NCI-H460 (cell line): Measurements from ENCODE around the gene HBA1. TPM values are rescaled to one million over a fixed set of nuclear protein-coding genes. Genes with fewer than 3 reads are reported as not detected.
"Not testable (repeated sequence)": the region's sequence is repeated elsewhere in the genome, so short reads cannot be mapped to it uniquely, and the experiment has no call there.

Experiments
- DNase-seq: peaks from one replicate; pipeline ENCODE4 v3.0.0-alpha.2; 2016; ENCODE audit warnings: low read depth; ENCODE audit errors: extremely low read depth
- small RNA-seq, 2 experiments: library from RNA; depleted of rRNA; stranded (forward); fragments of <200 nt; gene quantifications; one replicate each; pipeline ENCODE3, GENCODE V24; 2014
- total RNA-seq: library from RNA; depleted of rRNA; stranded (reverse); fragments of >200 nt; shearing (Covaris generic); gene quantifications from 2 replicates; pipeline ENCODE4 v1.2.3, GENCODE V29; 2014; rRNA removed

The HBA1 gene
- total RNA-seq, 1 experiment from 2014 or later = 2.2 TPM

DNA sequence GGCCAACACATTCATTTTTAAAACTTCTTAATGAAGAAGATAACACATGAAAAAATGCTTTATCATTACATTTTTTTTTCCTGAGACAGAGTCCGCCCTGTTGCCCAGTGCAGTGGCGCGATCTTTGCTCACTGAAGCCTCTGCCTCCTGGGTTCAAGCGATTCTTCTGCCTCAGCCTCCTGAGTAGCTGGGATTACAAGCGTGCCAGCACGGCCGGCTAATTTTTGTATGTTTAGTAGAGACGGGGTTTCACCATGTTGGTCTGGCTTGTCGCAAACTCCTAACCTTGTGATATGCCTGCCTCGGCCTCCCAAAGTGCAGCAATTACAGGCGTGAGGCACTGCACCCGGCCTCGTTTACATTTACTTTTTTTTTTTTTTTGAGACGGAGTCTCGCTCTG is 17.0 kb downstream of the HBA1 start:
- no peak for DNase-seq

DNA sequence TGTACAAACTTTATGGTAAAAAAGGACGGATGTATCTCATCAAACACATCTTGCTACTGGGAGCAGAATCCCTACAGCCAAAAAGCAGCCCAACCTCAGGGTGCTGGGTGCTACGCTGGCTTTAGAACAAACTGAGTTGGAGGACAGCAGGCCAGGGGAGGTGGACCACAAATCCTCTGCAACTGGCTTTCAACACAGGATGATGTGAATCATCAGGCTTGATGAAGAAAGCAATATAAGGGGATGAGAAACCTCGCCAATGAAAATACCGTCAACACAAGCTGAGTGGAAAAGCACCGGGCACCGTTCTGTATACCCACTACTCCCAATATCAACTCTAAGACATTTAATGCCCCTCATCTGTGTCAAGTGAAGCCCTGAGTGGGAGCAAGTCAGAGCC is 18.0 kb downstream of the HBA1 start:
- DNase-seq = no peak

DNA sequence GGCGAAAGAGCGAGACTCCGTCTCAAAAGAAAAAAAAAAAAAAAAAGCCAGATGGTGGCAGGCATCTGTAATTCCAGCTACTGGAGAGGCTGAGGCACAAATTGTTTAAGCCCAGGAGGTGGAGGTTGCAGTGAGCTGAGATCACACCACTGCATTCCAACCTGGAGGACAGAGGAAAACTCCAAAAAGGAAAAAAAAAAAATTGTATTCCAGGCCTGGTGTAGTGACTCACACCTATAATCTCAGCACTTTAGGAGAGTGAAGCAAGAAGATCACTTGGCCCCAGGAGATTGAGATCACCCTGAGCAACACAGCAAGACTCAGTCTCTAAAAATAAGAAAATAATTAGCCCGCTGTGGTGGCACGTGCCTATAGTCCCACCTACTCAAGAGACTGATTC is 23.9 kb downstream of the HBA1 start:
- no peak for DNase-seq

DNA sequence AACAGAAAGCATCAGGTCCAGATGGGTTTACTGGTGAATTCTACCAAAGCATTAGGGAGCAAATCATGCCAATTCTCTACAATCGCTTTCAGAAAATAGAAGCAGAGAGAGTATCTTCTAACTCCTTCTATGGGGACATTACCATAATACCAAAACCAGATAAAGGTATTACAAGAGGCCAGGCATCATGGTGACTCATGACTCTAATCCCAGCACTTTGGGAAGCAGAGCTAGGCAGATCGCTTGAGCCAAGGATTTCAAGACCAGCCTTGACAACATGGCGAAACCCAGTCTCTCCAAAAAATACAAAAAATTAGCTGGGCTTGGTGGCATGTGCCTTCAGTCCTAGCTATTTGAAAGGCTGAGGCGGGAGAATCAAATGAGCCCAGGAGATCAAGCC is 26.8 kb downstream of the HBA1 start:
- DNase-seq = no peak

DNA sequence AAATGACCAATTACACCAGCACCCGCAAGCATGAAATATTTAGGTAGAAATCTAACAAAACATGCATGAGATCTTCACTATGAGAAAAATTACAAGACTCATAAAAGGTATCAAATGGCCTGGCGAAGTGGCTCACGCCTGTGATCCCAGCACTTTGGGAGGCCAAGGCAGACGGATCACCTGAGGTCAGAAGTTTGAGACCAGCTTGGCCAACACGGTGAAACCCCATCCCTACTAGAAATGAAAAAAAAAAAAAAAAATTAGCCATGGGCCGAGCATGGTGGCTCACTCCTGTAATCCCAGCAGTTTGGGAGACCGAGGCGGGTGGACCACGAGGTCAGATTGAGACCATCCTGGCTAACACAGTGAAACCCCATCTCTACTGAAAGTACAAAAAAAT is 27.6 kb downstream of the HBA1 start:
- not testable (repeated sequence) for DNase-seq

DNA sequence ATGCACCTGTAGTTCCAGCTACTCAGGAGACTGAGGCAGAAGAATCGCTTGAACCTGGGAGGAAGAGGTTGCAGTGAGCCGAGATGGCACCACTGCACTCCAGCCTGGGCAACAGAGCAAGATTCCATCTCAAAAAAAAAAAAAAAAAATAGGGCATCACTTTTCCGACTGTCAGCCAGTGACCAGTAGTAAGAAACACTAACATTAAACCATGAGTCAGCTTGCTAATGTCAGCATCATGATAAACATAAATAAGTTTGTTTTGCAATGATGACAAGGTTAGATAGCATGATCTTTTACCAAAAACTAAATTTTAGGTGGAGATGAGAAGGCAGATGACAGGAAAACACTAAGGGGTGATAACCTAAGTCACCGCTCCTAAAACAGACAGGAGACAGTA is 32.9 kb downstream of the HBA1 start:
- not testable (repeated sequence) for DNase-seq

DNA sequence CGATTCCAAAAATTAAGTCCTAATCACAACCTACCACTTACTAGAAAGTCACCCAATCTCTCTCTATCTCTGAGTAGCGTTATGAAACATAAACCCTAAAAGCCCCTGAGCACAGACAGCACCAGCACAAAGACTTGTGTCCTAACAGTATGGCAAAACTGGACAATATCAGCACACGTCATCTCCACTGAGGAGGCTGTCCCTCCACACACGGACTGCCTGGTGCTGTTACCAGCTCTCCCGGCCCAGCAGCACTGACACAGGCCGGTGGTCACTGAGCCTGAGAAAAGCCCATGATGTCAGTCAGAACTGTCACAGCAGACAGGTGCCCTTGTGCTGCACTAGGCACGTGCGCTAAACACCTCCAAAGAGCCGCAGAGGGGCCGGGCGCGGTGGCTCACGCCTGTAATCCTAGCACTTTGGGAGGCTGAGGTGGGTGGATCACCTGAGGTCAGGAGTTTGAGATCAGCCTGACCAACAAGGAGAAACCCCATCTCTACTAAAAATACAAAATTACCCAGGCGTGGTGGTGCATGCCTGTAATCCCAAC is 35.2 kb downstream of the HBA1 start:
- not testable (repeated sequence) for DNase-seq

DNA sequence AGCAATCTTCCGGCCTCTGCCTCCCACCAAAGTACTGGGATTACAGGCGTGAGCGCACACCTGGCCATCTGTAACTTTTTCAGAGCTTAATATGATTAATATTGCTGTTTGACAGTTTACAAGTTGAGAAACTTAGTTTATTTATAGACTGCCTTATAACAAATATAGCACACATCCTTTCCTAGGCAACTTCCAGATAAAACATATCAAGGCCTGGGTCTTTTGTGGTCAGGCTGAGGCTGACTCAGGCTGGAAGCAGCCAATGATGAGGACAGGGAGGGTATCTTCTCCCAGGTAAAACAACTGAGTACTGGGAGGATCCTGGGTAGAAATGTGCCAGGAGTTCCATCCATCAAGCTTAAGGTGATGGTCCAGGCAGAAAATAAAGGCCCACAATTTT is 36.5 kb downstream of the HBA1 start:
- no peak for DNase-seq

DNA sequence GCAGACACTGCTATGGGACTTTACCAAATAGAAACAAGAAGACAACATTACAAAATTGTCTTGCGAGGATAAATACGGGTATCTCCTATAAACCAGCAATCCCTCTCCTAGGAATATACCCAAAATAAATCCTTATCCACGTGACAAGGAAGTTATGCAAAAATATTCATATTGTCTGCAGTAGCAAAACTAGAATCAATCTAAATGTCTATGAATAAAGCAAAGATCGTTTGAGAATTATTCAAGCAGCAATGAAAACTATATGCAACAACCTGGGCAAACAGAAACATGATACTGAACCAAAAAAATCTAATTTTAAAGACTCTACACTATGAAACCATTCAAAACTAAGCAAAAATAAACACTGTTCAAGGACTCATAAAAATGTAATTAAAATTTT is 43.5 kb downstream of the HBA1 start:
- no peak for DNase-seq

Small RNA genes lying within 50 kb of the gene (small RNA-seq; reads per million reads assigned to genes)
- gene RF00019 = 0 reads per million in 2 experiments

Other genes starting within 250 kb of the HBA1 start
- gene POLR3K, start 123.1 kb upstream of the HBA1 start, total RNA-seq = 12.6 and 13.3 TPM in 2 replicates
- 10.6 and 15.5 TPM in 2 replicates for gene SNRNP25, start 122.9 kb upstream of the HBA1 start, total RNA-seq
- gene RHBDF1, start 104.0 kb upstream of the HBA1 start, total RNA-seq = 22.2 and 23.3 TPM in 2 replicates
- gene MPG, start 98.5 kb upstream of the HBA1 start, total RNA-seq = 84.4 and 136 TPM in 2 replicates
- gene NPRL3, start 38.0 kb upstream of the HBA1 start, total RNA-seq = 20.9 and 21.3 TPM in 2 replicates
- not detected in 2 replicates for gene HBZ, start 24.0 kb upstream of the HBA1 start, total RNA-seq
- not detected in 2 replicates for gene HBM, start 10.7 kb upstream of the HBA1 start, total RNA-seq
- not detected in 2 replicates for gene HBA2, start 3.8 kb upstream of the HBA1 start, total RNA-seq
- 1.5 and 2.4 TPM in 2 replicates for gene HBQ1, start 3.8 kb downstream of the HBA1 start, total RNA-seq
- gene LUC7L, start 52.8 kb downstream of the HBA1 start, total RNA-seq = 38.4 and 40.8 TPM in 2 replicates
- 41.5 and 45.8 TPM in 2 replicates for gene FAM234A, start 58.1 kb downstream of the HBA1 start, total RNA-seq
- gene RGS11, start 99.3 kb downstream of the HBA1 start, total RNA-seq = 6.6 and 6.9 TPM in 2 replicates
- 2.5 and 2.9 TPM in 2 replicates for gene ARHGDIG, start 103.9 kb downstream of the HBA1 start, total RNA-seq
- gene PDIA2, start 106.5 kb downstream of the HBA1 start, total RNA-seq = 0.40 and 0.64 TPM in 2 replicates
- gene AXIN1, start 176.0 kb downstream of the HBA1 start, total RNA-seq = 35.7 and 38.3 TPM in 2 replicates
- gene MRPL28, start 193.9 kb downstream of the HBA1 start, total RNA-seq = 100 and 116 TPM in 2 replicates
- 29.6 and 34.7 TPM in 2 replicates for gene PGAP6, start 205.3 kb downstream of the HBA1 start, total RNA-seq
- gene NME4, start 220.5 kb downstream of the HBA1 start, total RNA-seq = 170 and 201 TPM in 2 replicates
- gene DECR2, start 225.2 kb downstream of the HBA1 start, total RNA-seq = 15.7 and 16.9 TPM in 2 replicates
- gene RAB11FIP3, start 249.0 kb downstream of the HBA1 start, total RNA-seq = 20.8 and 22.4 TPM in 2 replicates